T-helper 1 cell treated with Interleukin-12 subunit alpha and Interleukin-12 subunit beta and Interleukin-4 antibody, amounts not matched to agents 30 ng/mL and 1 ng/mL, for 36 hours (primary cell): ENCODE data around the gene TMPRSS3. TPM values are rescaled to one million over a fixed set of nuclear protein-coding genes. Genes with fewer than 3 reads are reported as not detected.

Experiments used
- intact Hi-C: fragments of 100-400 bp; cut with micrococcal nuclease; formaldehyde crosslinking; loops from one replicate; pipeline ENCODE4 v1.15.1; 2024
- total RNA-seq: library from RNA; stranded (reverse); gene quantifications from 2 replicates; pipeline ENCODE4 v1.2.3, GENCODE V29; 2022

TMPRSS3 gene
- total RNA-seq: 5.8 and 7.8 TPM in 2 replicates

DNA sequence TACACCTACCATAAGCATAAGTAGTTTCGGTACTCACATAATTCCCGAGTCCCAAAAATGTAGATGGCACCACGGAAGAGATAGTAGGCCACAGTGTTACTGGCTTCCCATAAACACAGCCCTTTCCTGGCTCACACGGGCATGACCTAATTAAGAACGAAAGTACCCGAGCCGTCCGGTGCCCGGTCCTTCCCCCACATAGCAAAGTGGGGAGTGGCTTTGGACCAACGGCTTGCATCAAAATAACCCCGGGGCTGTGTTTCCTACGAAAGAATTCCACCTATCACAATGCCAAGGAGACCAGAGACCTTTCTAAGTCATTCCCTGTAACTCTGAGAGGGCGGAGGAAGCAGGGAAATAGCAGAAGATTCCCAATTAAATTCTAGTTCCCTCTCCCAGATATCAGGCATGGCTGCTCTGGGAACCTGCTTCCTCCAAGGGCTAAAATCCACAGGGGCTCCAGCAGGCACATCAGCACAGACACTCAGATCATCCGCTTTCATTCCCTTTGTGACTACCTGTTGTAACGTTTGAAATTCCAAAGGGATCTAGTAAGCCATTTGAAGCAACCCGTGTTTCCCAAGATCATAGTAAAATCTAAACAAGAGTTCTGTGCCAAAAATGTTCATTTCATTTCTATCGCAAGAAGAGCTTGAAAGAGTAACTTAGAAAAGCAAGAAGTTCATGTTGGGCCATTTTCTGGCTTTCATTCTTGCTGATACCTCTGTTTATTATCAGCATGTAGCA is at the start of gene TMPRSS3:
TMPRSS3 (minus strand) TSS at position 148 of the 747 bp plus-strand sequence. CDS start 635 bp downstream, outside the sequence.
- intact Hi-C loops: no loop called here

- intact Hi-C loops: no loop called here
Measured at GRCh38 chr21:42445311-42445710, 49.5 kb upstream of the TMPRSS3 start.

DNA sequence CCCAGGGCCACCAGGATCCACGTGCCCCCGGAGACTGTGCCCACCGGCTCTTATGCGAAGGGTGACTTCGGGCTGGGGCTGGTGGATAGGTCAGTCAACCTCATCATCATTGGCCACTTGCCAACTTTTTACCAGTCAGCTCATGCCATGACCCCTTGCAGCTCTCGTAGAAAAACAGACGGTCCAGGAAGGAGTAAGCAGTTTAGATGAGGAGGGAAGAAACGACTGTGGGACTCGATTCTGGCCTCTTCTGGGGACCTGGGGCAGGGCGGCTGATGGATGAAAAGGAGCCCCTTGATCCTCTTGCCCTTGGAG is 48.9 kb upstream of the TMPRSS3 start:
- intact Hi-C loops: no loop called here

GRCh38 chr21:42443876-42444744 is 48.3 kb upstream of the TMPRSS3 start:
- intact Hi-C loops: no loop called here

DNA sequence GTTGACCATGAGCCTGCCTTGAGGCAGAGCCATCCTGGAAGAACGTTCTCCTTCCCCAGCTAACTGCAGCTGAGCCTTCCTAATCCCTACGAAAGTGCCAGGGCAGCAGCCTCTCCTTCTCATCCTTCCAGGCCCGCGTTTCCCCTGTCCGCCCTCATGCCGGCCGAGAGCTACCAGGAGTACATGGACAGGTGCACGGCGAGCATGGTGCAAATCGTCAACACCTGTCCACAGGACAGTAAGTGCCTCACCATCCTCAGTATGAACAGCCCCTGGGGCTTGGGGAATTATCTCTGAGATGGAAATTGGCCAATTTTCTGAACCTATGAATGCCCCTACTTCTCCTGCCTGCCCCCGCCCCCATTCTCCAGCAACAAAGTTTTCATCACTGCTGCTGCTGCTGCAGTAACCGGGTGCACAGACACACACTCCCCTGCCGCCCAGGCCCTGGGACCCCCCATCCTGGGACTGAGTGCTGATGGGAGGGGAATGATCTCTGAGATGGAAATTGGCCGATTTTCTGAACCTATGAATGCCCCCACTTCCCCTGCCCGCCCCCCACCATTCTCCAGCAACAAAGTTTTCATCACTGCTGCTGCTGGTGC is 47.4 kb upstream of the TMPRSS3 start:
- intact Hi-C loops: no loop called here

DNA sequence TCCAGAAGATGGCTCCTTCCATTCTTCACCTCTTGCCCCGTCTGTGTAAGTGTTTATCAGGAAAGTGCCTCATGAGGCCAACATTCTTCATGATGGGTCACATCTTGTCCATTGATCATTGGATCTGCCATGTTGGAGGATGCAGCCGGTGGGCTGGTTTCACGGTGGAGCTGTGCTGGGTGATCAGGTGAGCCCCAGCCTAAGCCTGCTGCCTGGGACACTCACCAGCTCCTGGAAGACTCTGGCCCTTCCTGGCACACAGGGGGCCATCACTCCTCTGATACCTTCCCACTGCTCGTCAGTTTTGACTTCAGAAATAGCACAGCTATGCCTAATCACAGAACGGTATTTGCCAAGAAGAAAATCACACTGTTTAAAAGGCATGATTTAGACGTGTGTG is 46.1 kb upstream of the TMPRSS3 start:
- intact Hi-C loops: no loop called here

GRCh38 chr21:42440187-42440792 is 44.4 kb upstream of the TMPRSS3 start:
- intact Hi-C loops: no loop called here

GRCh38 chr21:42439284-42440186 is 43.7 kb upstream of the TMPRSS3 start:
- intact Hi-C loops: loop anchor here (5.0 kb wide), 1 partner anchor 37 kb away; the partner anchor contains the start of gene UBASH3A

- intact Hi-C loops: loop anchor here (5.0 kb wide), 1 partner anchor 36 kb away; the partner anchor contains the start of gene UBASH3A
Measured at GRCh38 chr21:42438316-42439205, 42.7 kb upstream of the TMPRSS3 start.

DNA sequence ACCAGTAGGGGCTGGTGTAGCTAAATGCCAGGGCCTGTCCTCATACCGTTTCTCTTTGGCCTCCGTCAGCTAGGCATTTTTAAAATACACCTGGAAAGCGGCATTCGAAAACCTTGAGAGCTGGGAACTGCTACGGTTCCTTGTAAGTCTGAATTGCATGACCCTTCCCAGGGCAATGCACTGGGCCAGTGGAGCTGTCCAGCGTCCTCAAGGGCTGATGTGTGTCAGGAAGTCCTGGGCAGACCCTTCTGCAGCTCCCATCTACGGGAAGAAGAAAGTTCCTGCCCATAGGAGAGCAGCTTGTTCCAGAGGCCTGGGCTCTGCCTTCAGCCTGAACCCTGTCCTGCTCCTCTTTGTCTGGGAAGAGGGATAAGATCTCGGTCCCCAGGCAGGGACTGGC is 41.9 kb upstream of the TMPRSS3 start:
- intact Hi-C loops: loop anchor here (5.0 kb wide), 1 partner anchor 35 kb away; the partner anchor contains the start of gene UBASH3A

DNA sequence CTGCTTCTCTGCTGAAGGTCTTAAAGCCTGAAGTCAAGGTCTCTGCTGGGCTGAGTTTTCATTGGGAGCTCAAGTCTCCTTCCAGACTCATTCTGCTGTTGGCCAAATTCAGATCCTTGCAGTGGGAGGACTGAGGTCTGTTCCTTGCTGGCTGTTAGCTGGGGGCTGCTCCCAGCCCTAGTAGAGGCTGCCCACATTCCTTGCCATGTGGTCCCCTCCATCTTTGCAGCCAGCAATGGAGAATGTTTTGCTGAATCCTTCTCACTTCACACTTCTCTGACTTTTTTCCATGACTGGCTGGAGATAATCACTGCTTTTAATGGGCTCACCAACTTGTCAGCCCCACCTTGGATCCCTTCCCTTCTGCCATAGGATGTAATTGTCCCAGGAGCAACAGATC is 41.1 kb upstream of the TMPRSS3 start:
- intact Hi-C loops: loop anchor here (5.0 kb wide), 1 partner anchor 35 kb away; the partner anchor contains the start of gene UBASH3A

GRCh38 chr21:42435833-42436232 is 40.0 kb upstream of the TMPRSS3 start:
- intact Hi-C loops: loop anchor here (5.0 kb wide), 1 partner anchor 34 kb away; the partner anchor contains the start of gene UBASH3A

DNA sequence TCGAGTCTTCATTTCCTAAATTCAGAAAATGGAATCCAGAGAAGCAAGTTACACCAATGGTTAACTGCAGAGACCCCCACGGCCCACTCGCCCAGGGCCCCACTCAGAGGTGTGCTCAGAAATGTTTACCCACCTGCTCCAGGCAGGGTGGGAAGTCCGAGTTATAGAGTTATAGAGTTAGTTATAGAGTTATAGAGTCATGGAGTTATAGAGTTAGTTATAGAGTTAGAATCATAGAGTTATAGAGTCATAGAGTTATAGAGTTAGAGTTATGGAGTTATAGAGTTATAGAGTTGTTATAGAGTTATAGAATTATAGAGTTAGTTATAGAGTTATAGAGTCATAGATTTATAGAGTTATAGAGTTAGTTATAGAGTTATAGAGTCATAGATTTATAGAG is 39.5 kb upstream of the TMPRSS3 start:
- intact Hi-C loops: loop anchor here (5.0 kb wide), 1 partner anchor 33 kb away; the partner anchor contains the start of gene UBASH3A

DNA sequence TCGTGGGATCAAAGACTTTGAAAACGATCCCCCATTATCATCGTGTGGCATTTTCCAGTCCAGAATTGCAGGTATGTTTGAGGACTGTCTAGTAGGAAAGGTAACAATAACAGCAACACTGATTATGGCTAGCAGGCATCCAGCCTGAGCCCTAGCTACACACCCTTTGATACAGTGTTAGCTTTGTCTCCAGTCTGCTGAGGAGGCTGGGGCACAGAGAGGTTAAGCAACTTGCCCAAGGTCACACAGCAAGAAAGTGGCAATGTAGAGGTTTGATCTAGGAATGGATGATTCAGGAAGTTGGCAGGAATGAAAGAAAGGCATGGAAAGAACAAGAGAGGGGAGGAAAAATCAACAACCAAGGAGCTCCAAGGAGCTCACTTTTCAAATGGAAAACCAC is 39.0 kb upstream of the TMPRSS3 start:
- intact Hi-C loops: loop anchor here (5.0 kb wide), 1 partner anchor 33 kb away; the partner anchor contains the start of gene UBASH3A

- intact Hi-C loops: no loop called here
Measured at GRCh38 chr21:42433946-42434551, 38.2 kb upstream of the TMPRSS3 start.

DNA sequence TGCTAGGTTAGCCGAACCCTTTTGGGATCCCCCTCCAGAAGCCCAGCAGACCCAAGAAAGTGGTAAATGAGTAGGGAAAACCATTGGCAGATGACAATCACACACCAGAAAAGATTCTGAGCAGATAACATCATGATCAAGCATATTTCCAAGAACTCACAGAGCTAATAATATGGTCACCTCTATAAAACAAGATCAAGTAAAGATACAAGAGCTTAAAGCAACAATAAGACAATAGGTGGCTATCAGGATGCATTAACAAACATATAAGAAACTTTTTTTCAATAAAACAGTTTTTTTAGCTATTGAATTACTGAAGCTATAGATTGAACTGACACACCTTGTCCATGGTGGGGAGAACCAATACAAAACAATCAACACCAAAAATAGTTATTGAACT is 36.8 kb upstream of the TMPRSS3 start:
- intact Hi-C loops: no loop called here

DNA sequence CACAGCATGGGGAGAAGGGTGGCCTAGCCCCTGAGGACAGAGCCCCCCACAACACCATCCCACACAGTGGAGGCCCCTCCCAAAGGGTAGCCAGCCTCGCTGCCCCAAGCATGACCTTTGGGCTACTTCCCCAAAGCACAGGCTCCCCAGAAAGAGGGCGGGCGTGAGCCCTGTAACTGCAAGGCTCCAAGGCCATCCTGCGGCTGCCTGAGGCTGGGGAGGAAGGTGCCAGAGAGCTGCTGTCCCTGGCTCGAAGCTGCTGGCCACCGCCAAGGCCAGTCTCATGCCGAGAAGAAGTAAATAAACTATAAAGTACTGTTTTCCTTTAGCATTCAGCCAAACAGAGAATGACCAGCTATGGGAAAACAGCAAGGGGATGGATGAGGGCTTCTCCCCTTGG is 35.3 kb upstream of the TMPRSS3 start:
- intact Hi-C loops: no loop called here

DNA sequence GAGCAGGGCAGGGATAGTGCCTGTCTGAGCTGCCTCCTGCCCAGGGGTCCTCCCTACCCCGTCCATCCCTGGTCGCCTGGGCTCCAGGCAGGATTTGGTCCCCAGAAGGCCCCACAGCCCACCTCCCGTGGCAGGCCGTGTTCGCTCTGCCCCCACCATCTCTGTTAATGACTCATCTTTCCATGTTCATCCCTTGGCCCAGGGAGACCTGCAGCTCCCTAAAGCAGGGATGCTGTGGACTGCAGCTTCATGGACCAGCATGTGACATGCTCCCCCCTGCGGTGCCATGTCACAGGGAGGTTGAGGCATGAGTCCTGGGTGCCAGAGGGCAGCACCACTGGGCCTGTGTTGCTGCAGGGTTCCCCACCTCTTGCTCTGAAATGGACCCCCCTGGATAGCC is 34.7 kb upstream of the TMPRSS3 start:
- intact Hi-C loops: no loop called here

DNA sequence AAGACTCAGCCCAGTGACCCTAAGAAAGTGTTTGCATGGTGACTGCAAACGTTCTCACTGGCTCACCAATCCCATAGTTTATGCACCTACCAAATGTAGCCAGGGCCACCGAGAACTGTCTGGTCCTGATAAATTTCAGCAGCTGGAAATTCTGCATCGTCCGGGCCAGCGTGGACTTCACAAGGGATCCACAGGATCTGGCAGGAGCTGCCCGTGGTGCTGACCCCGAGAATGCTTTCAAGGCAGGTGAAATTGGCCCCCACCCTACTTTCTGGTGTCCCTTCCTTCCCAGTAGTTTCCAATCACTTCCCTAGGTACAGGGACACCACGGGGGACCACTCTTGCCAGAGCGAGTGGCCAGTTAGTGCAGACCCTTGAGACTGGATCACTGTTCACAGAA is 34.0 kb upstream of the TMPRSS3 start:
- intact Hi-C loops: loop anchor here (5.0 kb wide), 1 partner anchor 38 kb away; no protein-coding TSS in a partner anchor
